Mesodermal cell (in vitro differentiated cells): Measurements from ENCODE around the gene ARHGAP15.

ENCODE experiments used
- H3K27ac ChIP-seq: 2 replicates; pipeline ENCODE4 v1.7.0; 2013; ENCODE audit warnings: mild to moderate bottlenecking, low read depth, low read length, moderate library complexity; ENCODE audit not compliant: severe bottlenecking
- H3K36me3 ChIP-seq: 2 replicates; pipeline ENCODE4 v1.7.1; 2013; ENCODE audit warnings: mild to moderate bottlenecking, low read length, moderate library complexity; ENCODE audit not compliant: control insufficient read depth, insufficient read depth
- H3K4me1 ChIP-seq: one replicate; pipeline ENCODE4 v1.7.1; 2013; ENCODE audit warnings: mild to moderate bottlenecking, low read length; ENCODE audit not compliant: insufficient read depth, control insufficient read depth, poor library complexity, severe bottlenecking
- H3K4me3 ChIP-seq: 2 replicates; pipeline ENCODE4 v1.7.0; 2013; ENCODE audit warnings: low read length, control low read depth, mild to moderate bottlenecking; ENCODE audit not compliant: insufficient read depth, poor library complexity, severe bottlenecking; ENCODE audit errors: extremely low read depth
- H3K9me3 ChIP-seq: 2 replicates; pipeline ENCODE4 v1.7.1; 2013; ENCODE audit warnings: mild to moderate bottlenecking, low read length, moderate library complexity; ENCODE audit not compliant: control insufficient read depth
- WGBS, 2 experiments: methylation state at CpG; one replicate each; pipeline ENCODE4 v1.1.5; 2013; ENCODE audit warnings: missing lambda C conversion rate in 2 of 2; ENCODE audit not compliant: insufficient coverage in 2 of 2; 5-methylcytosine and 5-hydroxymethylcytosine counted together

Gene ARHGAP15

DNA sequence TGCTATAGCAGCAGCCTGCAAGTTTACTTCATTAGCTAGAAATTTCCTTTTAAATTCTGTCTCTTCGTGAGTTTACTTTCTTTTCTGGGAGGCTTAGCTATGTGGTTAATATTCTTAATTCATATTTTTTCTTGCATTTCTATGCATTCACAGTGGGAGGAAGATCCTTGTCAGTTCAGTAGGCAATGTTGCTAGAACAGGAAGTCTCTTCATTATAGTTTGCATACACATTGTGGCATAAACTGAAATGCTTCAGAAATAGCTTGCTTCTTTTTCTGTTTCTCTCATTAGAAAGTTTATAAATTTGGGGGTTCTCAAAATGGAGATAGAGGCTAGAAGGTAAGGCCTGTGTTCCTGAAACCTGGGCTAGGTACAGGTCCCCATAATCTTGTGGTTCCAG, 8.1 kb upstream of the ARHGAP15 start:
- 80% methylated on average over 1 of the region's 1 CpG; no CpG with 5 or more reads in 1 of the 2 experiments for WGBS, 2 experiments
- no peaks in the 10 kb centered on the region for H3K4me1 ChIP-seq
- H3K4me3 ChIP-seq: no peak overlapping the region
- H3K27ac ChIP-seq: no peak overlapping the region
- no peaks in the 10 kb centered on the region for H3K9me3 ChIP-seq
- H3K36me3 ChIP-seq: no peaks in the 10 kb centered on the region

DNA sequence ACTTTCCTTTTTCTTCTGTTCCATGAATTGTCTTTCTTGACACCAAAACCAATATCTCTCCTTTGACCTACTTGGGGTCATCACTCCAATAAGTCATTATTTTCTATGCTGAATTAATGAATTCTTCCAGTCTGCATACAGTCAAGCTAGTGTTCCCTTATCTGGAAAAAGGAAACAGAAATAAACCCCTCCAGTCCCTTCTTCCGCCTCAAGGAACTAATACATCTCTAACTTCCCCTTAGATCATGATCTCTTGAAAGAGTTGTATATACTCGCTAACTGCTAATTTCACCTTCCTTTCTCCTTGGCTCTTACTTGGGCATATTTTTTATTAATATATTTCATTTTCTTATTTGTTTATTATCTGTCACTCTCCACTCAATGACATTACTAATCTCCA, 7.3 kb upstream of the ARHGAP15 start:
- H3K36me3 ChIP-seq: no peaks in the 10 kb centered on the region
- no peaks in the 10 kb centered on the region for H3K4me1 ChIP-seq
- H3K4me3 ChIP-seq: no peak overlapping the region
- WGBS, 2 experiments: 100% methylated on average over 1 of the region's 2 CpGs; no CpG with 5 or more reads in 1 of the 2 experiments
- H3K27ac ChIP-seq: no peak overlapping the region
- no peaks in the 10 kb centered on the region for H3K9me3 ChIP-seq

DNA sequence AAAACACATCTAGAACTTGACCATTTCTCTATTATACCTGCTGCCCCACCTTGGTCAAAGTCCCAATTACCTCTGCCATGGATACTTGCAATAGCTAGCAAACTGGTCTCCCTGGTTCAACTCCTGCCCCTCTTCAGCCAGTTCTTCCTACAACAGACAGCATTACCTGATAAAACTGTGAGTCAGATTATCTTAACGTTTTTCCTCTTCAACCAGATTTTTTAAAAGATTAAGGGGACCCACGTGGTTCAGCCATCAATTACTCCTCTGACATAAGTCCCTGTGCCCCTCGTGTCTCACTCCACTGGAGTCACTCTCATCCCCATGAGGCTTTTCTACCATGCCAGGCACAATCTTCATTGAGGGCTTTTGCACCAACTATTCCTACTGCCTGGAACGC, 5.3 kb upstream of the ARHGAP15 start:
- 85 to 90% methylated on average over 4 of the region's 4 CpGs for WGBS, 2 experiments
- Histone ChIP-seq H3K4me1 (no peaks in the 10 kb centered on the region), H3K9me3 (no peaks in the 10 kb centered on the region), H3K36me3 (no peaks in the 10 kb centered on the region), H3K27ac (no peak overlapping the region), H3K4me3 (no peak overlapping the region)

DNA sequence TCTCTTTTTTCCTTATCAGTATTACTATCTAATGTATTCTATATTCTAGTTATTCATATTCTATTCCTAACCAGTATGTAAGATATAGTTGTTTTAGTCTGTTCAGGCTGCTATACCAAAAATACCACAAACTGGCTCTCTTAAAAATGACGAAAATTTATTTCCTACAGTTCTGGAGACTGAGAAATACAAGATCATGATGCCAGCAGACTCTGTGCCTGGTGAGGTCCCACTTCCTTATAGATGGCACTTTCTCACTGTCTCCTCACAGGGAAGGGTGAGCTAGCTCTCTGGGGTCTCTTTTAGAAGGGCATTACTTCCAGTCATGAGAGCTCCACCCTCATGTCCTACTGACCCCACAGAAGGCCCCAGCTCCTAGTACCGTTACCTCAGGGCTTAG, 4.8 kb upstream of the ARHGAP15 start:
- Histone ChIP-seq H3K27ac (no peak overlapping the region), H3K9me3 (no peaks in the 10 kb centered on the region), H3K4me3 (no peak overlapping the region), H3K36me3 (no peaks in the 10 kb centered on the region), H3K4me1 (no peaks in the 10 kb centered on the region)
- WGBS, 2 experiments: no CpG with 5 or more reads among the region's 2 CpGs

DNA sequence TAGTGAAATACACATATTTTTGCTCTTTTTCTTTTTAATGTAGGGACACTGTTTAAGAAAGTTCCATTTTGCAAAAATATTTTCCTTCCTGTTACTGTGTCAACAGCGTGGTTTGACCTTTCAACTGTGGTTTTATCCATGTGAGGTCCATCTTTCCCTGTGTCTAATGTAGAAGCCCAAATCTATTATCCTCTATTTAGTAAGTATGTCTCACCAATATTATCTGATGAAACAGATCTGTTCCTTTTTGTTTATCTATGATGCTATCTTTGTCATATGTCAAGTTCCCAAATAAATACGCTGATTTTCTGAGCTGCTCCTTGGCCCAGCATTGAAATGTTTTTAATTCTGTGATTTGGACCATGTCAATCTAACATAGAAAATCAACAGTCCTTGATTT, 3.5 kb upstream of the ARHGAP15 start:
- no CpG with 5 or more reads among the region's 2 CpGs for WGBS, 2 experiments
- H3K4me1 ChIP-seq: no peaks in the 10 kb centered on the region
- no peaks in the 10 kb centered on the region for H3K36me3 ChIP-seq
- no peak overlapping the region for H3K27ac ChIP-seq
- no peak overlapping the region for H3K4me3 ChIP-seq
- no peaks in the 10 kb centered on the region for H3K9me3 ChIP-seq

DNA sequence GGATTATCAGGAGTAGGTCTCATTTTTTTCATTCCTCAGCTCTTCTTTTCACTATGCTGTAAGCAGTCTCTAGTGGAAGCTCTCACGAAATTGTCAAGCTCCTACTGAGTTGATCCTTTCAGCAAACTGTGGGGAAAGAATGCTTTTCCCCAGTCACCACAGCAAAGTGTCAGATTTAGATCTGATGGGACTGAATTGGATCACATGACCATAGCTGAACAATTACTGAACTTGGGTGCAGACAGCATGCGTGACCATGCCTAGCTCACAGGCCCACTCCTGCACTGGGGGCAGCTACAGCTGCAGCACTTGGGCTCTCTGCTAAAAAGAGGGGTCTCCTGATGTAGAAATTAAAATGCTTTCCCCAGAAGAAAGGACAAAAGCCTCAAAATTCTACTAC, 3.1 kb downstream of the ARHGAP15 start:
- H3K36me3 ChIP-seq: no peaks in the 10 kb centered on the region
- no peak overlapping the region for H3K27ac ChIP-seq
- H3K4me1 ChIP-seq: no peaks in the 10 kb centered on the region
- no peaks in the 10 kb centered on the region for H3K9me3 ChIP-seq
- WGBS, 2 experiments: 71 to 74% methylated on average over 1 to 2 of the region's 2 CpGs
- no peak overlapping the region for H3K4me3 ChIP-seq

DNA sequence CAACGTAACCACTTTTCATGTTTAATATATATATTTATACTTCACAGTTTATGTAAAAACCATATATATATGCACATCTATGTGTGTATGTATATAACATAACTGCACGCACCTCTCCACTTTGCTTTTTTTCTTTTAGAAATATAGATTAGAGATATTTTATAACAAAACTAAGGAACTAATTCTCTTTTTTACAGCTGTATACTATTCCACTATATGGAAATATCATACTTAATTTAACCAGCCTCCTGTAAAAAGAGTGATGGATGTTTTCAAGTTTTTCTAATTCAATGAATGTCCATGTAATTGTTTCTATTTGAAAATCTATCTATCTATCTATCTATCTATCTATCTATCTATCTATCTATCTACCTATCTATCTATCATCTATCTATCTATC, 4.6 kb downstream of the ARHGAP15 start:
- no peaks in the 10 kb centered on the region for H3K9me3 ChIP-seq
- no peak overlapping the region for H3K4me3 ChIP-seq
- H3K36me3 ChIP-seq: no peaks in the 10 kb centered on the region
- H3K27ac ChIP-seq: no peak overlapping the region
- WGBS, 2 experiments: no CpG with 5 or more reads among the region's 2 CpGs
- no peaks in the 10 kb centered on the region for H3K4me1 ChIP-seq

DNA sequence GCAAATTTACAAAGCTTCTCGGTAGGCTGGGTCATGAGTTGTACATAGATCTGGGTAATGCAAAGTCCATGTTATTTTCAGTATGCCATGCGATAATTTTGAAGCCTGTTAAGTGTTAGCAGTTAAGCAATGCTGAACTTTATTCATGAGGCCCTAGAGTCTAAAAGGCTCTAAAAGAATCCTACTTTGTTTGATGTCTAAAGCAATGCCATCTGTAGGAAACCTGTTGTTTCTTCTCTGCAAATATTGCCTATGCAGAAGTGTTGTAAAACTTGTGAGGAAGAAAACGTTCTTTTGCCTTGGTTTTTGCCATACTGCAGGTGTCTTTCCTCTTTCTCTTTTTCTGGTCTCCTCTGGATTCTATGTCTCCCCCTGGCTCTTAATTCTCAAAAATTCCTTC, 9.1 kb downstream of the ARHGAP15 start:
- Histone ChIP-seq H3K9me3 (no peaks in the 10 kb centered on the region), H3K4me1 (no peaks in the 10 kb centered on the region), H3K27ac (no peak overlapping the region), H3K4me3 (no peak overlapping the region), H3K36me3 (no peaks in the 10 kb centered on the region)
- WGBS, 2 experiments: 78 to 80% methylated on average over 2 to 3 of the region's 3 CpGs

DNA sequence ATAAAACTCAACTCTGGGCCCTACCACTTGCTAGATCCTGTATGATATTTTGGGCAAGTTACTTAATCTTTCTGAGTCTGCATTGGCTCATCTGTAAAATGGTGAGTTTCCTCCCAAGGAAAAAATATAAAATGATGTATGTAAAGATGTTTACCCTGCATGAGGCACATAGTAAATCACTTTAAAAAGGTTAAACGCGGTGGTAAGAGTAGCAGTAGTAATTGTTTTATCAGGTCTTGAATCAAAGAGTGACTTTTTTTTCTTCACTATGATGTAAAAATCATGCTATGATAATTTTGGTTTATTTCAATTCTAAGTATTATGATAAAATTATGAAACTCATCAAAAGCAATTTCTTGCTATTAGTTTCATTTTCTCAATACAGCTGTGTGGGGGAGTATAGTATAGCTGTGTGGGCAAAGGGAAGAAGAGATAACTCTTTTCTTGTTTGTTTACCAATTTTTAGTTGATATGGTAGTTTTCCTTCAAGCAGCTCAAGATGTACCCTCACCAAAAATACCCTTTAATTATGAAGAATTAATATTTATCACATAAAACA, 10.7 kb downstream of the ARHGAP15 start:
- no peak overlapping the region for H3K4me3 ChIP-seq
- H3K27ac ChIP-seq: no peak overlapping the region
- no peaks in the 10 kb centered on the region for H3K9me3 ChIP-seq
- no CpG with 5 or more reads among the region's 2 CpGs for WGBS, 2 experiments
- no peaks in the 10 kb centered on the region for H3K36me3 ChIP-seq
- no peaks in the 10 kb centered on the region for H3K4me1 ChIP-seq

DNA sequence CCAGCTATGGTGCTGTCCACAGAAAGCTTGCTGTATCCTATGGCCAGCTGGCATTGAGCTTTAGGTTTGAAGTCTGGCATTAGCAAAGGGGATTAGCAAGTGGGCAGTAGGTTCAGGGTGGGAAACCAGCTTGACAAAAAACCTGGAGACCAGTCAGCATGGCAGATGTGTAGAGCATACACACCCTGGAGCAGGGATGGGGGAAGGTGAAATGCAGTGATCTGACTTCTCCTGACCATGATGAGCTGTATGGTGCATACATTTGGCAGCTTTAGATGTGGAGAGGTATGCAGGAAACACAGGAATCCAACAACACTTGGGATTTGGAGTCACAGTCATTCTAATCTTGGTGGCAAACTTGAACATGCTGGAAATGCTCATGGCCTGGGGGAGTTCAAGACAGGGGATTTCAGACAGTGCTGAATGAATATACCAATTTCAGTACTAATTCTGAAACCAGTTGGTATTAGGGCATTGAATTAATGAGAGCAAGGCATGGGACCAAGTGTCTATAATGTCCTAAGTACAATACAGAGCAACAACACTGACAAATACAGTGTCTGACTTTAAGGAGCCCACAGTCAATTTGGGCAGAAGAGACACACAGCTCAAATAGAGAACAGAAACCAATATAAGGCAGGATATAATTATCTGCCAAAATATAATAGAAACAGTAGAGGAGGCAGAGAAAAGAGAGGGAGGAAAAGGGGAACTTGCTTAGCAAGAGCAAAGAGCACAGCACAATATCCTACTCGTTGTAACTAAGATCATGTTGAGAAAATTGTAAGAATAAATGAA, 11.8 kb downstream of the ARHGAP15 start:
- no peak overlapping the region for H3K4me3 ChIP-seq
- WGBS, 2 experiments: no CpG with 5 or more reads among the region's 1 CpG
- no peaks in the 10 kb centered on the region for H3K4me1 ChIP-seq
- no peaks in the 10 kb centered on the region for H3K9me3 ChIP-seq
- H3K36me3 ChIP-seq: no peaks in the 10 kb centered on the region
- no peak overlapping the region for H3K27ac ChIP-seq

DNA sequence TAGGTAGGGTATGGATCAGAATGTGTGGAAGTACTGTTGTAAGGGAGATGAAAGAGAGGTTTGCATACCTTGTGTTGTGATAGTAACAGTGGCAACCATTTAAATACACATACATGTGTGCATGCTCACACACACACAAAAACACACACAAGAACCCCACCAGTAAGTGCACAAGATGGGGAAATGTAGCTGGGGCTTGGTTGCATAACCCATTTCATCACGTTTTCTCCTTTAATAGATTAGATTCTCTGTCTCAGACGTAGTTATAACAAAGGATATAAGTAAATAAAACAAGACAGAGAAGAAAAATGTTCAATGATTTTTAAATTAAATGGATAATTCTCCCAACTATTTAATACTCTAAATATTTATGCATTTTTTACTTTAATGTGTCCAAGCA, 13.4 kb downstream of the ARHGAP15 start:
- no peak overlapping the region for H3K27ac ChIP-seq
- H3K9me3 ChIP-seq: no peaks in the 10 kb centered on the region
- no CpG with 5 or more reads among the region's 2 CpGs for WGBS, 2 experiments
- no peaks in the 10 kb centered on the region for H3K4me1 ChIP-seq
- no peaks in the 10 kb centered on the region for H3K36me3 ChIP-seq
- no peak overlapping the region for H3K4me3 ChIP-seq
